ENCODE measurements around the gene LIPE. TPM values are rescaled to one million over a fixed set of nuclear protein-coding genes. Genes with fewer than 3 reads are reported as not detected.

Gene LIPE
- total and polyA plus RNA-seq, 12 donors = 39.4 to 109 (median 55.0) TPM

DNA sequence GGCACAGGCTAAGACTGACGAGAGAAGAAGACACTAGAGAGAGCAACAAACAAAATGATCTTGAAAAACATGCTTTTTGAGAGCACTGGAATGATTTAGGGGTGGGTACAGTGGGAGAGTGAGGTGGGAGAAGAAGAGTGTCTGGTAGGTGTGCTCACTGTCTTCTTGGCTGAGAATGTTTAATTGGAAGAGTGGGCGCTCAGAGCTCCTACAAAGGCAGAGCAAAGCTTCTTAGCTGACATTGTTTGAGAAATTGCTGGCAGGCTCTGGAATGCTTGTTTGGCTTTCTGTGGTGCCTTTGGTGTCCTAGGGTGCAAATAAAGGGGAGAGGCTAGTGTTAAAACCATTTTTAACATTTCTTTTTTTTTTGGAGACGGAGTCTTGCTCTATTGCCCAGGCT, 1.5 kb upstream of the LIPE start:
- WGBS, 2 donors = 91 to 99% methylated on average over 3 of the region's 3 CpGs
- intact Hi-C loops (cut with DNase I) = no loop called here

DNA sequence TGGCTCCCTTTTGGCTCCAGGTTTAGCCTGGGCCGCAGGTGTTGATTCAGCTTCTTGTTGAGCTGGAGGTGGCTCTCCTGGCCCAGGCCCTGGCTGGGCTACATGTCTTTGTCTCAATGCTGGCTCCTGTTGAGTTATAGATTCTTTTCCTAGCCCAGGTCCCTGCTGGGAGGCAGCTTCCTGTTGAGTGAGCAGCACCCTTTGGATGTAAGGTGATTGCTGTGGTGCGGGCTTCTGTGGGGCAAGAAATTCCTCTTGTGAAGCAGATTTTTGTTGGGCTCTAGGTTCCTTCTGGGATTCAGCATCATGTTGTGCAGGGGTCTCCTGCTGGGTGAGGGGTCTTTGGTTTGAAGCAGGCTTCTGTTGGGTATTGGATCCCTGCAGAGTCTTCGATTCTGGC, 545 bp downstream of the LIPE start:
- H3K36me3 ChIP-seq = no peaks in the 10 kb centered on the region
- peaks cover 0 to 16% (median 0%) of the 10 kb centered on the region in 7 donors for H3K27me3 ChIP-seq
- ATAC-seq (no peak), DNase-seq (no peak)
- peak overlapping the region in 6 of 10 donors; percentile 4 to 44 (median 28) for H3K27ac ChIP-seq
- WGBS, 2 donors = 81 to 86% methylated on average over 3 of the region's 3 CpGs
- peaks cover 3 to 50% (median 28%) of the 10 kb centered on the region in 9 donors for H3K4me1 ChIP-seq
- H3K9me3 ChIP-seq = no peaks in the 10 kb centered on the region
- TF ChIP-seq, protein P1, sequence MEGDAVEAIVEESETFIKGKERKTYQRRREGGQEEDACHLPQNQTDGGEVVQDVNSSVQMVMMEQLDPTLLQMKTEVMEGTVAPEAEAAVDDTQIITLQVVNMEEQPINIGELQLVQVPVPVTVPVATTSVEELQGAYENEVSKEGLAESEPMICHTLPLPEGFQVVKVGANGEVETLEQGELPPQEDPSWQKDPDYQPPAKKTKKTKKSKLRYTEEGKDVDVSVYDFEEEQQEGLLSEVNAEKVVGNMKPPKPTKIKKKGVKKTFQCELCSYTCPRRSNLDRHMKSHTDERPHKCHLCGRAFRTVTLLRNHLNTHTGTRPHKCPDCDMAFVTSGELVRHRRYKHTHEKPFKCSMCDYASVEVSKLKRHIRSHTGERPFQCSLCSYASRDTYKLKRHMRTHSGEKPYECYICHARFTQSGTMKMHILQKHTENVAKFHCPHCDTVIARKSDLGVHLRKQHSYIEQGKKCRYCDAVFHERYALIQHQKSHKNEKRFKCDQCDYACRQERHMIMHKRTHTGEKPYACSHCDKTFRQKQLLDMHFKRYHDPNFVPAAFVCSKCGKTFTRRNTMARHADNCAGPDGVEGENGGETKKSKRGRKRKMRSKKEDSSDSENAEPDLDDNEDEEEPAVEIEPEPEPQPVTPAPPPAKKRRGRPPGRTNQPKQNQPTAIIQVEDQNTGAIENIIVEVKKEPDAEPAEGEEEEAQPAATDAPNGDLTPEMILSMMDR (IDR thresholded peaks at IDR 0.05) = no peak
- H3K4me3 ChIP-seq = no peak overlapping the region
- intact Hi-C loops (cut with DNase I) = no loop called here

More for the DNA sequence above, 1.5 kb upstream of the LIPE start:
- Histone ChIP-seq H3K27me3 (peaks cover 0 to 16% (median 0%) of the 10 kb centered on the region in 7 donors), H3K9me3 (no peaks in the 10 kb centered on the region), H3K27ac (no peak overlapping the region), H3K36me3 (no peaks in the 10 kb centered on the region), H3K4me1 (peaks cover 13 to 52% (median 21%) of the 10 kb centered on the region in 9 donors), H3K4me3 (no peak overlapping the region)
- TF ChIP-seq, protein P1 (IDR thresholded peaks at IDR 0.05) = no peak
- DNase-seq (no peak), ATAC-seq (no peak)

DNA sequence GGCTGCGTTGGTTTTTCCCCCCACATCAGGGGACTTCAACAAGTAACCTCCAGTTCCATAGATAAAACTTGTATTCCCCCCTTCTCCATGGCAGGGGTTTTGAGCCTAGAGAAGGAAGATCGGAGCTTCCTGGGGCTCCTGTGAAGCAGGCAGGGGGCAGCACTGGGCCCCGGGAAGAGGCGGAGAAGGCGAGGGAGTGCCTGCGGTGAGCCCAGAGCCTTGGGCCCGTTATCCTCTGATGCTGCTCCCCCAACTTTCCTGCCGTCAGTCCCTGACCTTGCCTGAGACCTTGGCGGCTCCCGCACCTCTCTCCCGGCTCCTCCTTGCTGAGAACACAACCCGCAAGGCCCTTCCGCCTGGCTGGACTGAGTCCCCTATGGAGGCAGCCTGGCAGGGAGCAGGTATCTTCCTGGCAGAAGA, 2.5 kb downstream of the LIPE start:
- Histone ChIP-seq H3K4me3 (peak overlapping the region in 2 of 10 donors; percentile 11 to 76), H3K27me3 (peaks cover 0 to 16% (median 0%) of the 10 kb centered on the region in 7 donors), H3K9me3 (no peaks in the 10 kb centered on the region), H3K27ac (peak overlapping the region in 6 of 10 donors; percentile 85 to 94 (median 93)), H3K36me3 (no peaks in the 10 kb centered on the region), H3K4me1 (peaks cover 3 to 68% (median 47%) of the 10 kb centered on the region in 9 donors)
- TF ChIP-seq, protein P1 (IDR thresholded peaks at IDR 0.05) = peak in 7 of 9 donors; percentile 1 to 53 (median 36)
- DNase-seq = peak in 1 of 2 donors; percentile 30
- ATAC-seq = no peak
- intact Hi-C loops (cut with DNase I) = loop anchor here in 1 of 10 donors (5.0 kb wide), 1 partner anchor 142 kb away; no protein-coding TSS in a partner anchor
- WGBS, 2 donors = 47 to 58% methylated on average over 13 of the region's 13 CpGs

DNA sequence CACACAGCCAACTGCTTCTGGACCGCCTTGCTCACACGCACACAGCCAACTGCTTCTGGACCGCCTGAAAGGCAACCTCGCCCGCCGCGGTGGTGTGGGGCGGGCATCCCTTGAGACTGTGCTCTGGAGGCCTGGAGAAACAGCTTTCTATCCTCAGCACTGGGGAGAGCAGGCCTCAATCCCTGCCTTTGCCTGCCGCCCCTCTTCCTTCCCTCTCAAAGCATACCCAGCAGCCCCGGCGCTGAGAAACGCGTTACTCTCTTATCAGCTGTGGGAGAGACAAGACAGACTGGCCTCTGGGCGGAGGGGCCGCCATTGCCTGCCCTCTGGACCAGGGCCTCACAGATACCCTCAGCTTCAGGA, 2.9 kb downstream of the LIPE start:
- H3K4me1 ChIP-seq = peaks cover 3 to 72% (median 51%) of the 10 kb centered on the region in 9 donors
- H3K36me3 ChIP-seq = no peaks in the 10 kb centered on the region
- ATAC-seq (peak in 2 of 8 donors; percentile 1), DNase-seq (no peak)
- WGBS, 2 donors = 45 to 50% methylated on average over 15 of the region's 15 CpGs
- H3K27ac ChIP-seq = peak overlapping the region in 8 of 10 donors; percentile 73 to 94 (median 92)
- H3K4me3 ChIP-seq = peak overlapping the region in 9 of 10 donors; percentile 62 to 89 (median 76)
- H3K9me3 ChIP-seq = no peaks in the 10 kb centered on the region
- TF ChIP-seq, protein P1 (IDR thresholded peaks at IDR 0.05) = no peak
- peaks cover 0 to 16% (median 0%) of the 10 kb centered on the region in 7 donors for H3K27me3 ChIP-seq
- intact Hi-C loops (cut with DNase I) = loop anchor here in 1 of 10 donors (5.0 kb wide), 1 partner anchor 142 kb away; no protein-coding TSS in a partner anchor
